GM12864 (cell line): ENCODE results near the gene TLR10.
"Not testable (repeated sequence)": the region's sequence is repeated elsewhere in the genome, so short reads cannot be mapped to it uniquely, and the experiment has no call there.

Experiments
- DNase-seq: peaks from one replicate; pipeline ENCODE4 v3.0.0-alpha.2; 2011; ENCODE audit warnings: low read depth
- H3K4me3 ChIP-seq: 2 replicates; pipeline ENCODE4 v1.5.1; 2011; ENCODE audit warnings: mild to moderate bottlenecking, low read depth, low read length, control low read depth
- TF ChIP-seq, protein P1 (sequence below): IDR thresholded peaks from 2 replicates; pipeline ENCODE4 v1.5.1; 2011; ENCODE audit warnings: low read depth, mild to moderate bottlenecking, moderate library complexity, low read length, control low read depth, inconsistent platforms; ENCODE audit errors: missing control alignments

TLR10 gene

DNA sequence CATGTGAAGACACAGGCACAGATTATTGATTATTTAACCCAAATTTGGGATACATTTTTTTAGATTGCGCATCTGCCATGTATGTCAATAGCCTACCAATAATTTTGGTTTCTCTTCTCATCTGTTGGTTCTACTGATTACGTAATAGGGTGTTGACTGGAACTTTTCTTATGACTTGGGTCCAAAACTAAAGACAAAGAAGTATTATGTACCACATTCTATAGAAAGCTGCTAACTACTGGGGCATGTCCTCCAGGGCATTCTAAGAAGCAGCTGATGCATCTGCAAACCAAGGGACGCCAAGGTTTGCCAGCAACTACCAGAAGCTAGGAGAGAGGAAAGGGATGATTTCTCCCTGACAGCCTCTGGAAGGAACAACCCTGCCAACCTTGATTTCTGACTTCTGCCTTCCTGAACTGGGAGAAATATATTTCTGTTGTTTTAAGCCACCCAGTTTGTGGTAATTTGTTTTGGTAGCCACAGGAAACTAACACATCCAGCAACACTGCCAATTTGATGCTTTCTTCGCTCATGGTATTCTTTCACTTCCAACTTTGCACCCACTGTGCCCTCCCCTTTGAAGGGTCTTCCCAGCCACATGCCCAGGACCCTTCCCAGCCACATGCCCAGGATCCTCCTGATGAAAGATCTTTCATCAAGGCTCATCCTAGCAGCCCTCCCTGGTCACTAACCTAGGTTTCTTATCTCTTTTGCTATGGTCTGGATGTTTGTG lies 37.7 kb upstream of the TLR10 start:
- no peak overlapping the region; the same call in 1 of the 2 replicates for H3K4me3 ChIP-seq
- DNase-seq = no peak

DNA sequence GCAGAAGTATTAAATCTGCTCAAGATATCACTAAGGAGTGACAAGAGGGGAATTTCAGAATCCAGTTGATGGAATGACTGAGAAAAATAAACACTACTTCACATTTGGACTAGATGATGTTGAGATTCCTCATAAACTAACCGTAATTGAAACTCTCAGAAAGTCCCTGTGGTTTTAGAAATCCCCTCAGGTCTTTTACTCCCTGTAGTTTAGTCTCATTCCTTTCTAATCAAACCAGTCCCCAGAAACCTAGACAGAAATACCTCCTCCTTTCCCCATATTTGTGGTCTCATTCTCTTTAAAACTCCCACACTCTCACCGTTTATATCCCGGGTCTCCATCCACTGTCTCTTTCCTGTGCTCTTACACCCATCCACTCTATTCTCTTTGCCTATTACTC lies 36.8 kb upstream of the TLR10 start:
- TF ChIP-seq, protein P1, sequence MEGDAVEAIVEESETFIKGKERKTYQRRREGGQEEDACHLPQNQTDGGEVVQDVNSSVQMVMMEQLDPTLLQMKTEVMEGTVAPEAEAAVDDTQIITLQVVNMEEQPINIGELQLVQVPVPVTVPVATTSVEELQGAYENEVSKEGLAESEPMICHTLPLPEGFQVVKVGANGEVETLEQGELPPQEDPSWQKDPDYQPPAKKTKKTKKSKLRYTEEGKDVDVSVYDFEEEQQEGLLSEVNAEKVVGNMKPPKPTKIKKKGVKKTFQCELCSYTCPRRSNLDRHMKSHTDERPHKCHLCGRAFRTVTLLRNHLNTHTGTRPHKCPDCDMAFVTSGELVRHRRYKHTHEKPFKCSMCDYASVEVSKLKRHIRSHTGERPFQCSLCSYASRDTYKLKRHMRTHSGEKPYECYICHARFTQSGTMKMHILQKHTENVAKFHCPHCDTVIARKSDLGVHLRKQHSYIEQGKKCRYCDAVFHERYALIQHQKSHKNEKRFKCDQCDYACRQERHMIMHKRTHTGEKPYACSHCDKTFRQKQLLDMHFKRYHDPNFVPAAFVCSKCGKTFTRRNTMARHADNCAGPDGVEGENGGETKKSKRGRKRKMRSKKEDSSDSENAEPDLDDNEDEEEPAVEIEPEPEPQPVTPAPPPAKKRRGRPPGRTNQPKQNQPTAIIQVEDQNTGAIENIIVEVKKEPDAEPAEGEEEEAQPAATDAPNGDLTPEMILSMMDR = no peak
- H3K4me3 ChIP-seq = no peak overlapping the region; the same call in 1 of the 2 replicates

More for the DNA sequence above, 37.7 kb upstream of the TLR10 start:
- TF ChIP-seq, protein P1 = no peak

DNA sequence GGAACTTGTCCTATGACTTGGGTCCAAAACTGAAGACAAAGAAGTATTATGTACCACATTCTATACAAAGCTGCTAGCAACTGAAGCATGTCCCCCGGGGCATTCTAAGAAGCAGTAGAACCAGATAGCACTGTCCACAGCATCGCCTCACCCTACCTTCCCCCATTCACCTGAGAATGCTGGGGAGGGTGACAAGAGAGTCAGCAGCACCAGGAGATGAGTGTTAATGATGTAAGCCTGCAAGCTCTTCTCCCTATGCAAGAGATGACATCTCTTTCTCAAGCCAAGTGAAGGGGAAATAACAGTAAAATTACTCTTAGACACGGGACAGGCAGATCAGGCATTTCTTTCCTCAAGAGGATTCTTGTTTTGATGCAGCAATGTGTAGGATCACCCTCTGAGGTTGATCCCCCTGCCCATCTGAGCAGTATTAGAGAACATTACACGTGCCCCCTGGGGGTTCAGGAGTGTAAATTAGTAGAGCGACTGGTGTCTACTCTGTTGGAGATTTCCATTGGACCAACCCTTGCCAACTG lies 35.7 kb upstream of the TLR10 start:
- DNase-seq = no peak

More for the DNA sequence above, 36.8 kb upstream of the TLR10 start:
- DNase-seq = no peak

DNA sequence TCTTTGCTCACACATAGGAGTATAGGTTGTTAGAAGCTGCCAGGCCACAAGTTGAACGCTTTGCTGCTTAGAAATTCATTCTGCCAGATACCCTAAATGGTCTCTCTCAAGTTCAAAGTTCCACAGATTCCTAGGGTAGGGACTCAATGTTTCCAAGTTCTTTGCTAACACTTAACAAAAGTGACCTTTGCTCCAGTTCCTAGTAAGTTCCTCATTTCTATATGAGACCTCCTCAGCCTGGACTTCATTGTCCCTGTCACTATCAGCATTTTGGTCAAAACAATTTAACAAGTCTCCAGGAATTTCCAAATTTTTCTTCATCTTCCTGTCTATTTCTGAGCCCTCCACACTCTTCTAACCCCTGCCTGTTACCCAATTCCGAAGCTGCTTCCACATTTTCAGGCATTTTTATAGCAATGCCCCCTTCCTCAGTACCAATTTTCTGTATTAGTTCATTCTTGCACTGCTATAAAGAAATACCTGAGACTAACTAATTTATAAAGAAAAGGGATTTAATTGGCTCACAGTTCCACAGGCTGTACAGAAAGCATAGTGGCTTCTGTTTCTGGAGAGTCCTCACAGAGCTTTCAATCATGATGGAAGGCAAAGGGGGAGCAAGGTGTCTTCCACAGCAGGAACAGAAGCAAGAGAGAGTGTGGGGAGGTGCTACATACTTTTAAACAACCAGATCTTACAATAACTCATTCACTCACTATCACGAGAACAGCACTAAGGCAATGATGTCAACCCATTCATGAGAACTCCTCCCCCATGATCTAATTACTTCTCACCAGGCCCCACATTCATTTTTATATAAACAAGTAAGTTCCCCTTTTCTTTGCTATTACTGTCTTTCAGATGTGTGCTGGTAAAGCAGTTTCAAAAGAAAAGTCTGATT lies 33.3 kb upstream of the TLR10 start:
- no peak for DNase-seq
- H3K4me3 ChIP-seq = no peak overlapping the region
- TF ChIP-seq, protein P1 = no peak

More for the DNA sequence above, 35.7 kb upstream of the TLR10 start:
- TF ChIP-seq, protein P1 = no peak
- no peak overlapping the region for H3K4me3 ChIP-seq

DNA sequence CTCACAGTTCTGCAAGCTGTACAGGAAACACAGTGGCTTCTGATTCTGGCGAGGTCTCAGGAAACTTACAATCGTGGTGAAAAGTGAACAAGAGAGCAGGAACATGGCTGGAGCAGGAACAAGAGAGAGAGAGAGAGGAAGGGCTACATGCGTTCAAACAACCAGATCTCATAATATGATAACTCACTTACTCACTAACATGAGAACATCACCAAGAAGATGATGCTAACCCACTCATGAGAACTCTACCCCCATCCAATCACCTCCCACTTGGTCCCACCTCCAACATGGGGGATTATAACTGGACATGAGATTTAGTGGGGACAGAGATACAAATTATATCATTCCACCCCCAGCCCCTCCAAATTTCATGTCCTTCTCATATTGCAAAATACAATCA lies 31.6 kb upstream of the TLR10 start:
- no peak overlapping the region for H3K4me3 ChIP-seq
- no peak for DNase-seq
- TF ChIP-seq, protein P1 = no peak

DNA sequence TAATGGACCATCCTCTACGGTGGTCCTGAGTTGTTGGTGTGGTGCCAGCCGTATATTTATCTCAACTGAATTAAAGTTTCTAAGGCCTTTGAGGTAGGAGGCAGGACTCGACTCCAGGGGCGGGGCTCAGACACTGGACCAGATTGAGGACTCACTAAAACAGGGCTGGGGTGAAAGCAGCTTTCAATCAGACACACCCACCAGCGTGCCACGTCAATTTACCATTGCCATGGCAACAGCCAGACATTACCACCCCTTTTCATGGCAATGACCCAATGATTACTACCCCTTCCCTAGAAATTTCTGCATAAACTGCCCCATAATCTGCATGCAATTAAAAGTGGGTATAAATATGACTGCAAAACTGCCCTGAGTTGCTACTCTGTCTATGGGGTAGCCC lies 28.5 kb upstream of the TLR10 start:
- no peak overlapping the region for H3K4me3 ChIP-seq
- DNase-seq = no peak
- TF ChIP-seq, protein P1 = no peak

DNA sequence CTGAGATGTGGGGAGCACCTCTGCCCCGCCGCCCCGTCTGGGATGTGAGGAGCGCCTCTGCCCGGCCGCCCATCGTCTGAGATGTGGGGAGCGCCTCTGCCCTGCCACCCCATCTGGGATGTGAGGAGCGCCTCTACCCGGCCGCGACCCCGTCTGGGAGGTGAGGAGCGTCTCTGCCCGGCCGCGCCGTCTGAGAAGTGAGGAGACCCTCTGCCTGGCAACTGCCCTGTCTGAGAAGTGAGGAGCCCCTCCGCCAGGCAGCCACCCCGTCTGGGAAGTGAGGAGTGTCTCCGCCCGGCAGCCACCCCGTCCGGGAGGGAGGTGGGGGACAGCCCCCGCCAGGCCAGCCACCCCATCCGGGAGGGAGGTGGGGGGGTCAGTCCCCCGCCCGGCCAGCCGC lies 24.7 kb upstream of the TLR10 start:
- not testable (repeated sequence) for H3K4me3 ChIP-seq

DNA sequence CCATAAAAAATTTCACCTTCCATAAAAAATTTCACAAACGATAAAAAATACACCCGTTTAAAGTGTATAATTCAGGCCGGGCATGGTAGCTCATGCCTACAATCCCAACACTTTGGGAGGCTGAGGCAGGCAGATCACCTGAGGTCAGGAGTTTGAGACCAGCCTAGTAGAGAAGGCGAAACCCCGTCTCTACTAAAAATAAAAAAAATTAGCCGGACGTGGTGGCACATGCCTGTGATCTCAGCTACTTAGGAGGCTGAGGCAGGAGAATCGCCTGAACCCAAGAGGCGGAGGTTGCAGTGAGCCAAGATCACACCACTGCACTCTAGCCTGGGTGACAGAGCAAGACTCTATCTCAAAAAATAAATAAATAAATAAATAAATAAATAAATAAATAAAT lies 23.5 kb upstream of the TLR10 start:
- not testable (repeated sequence) for H3K4me3 ChIP-seq, DNase-seq

More for the DNA sequence above, 24.7 kb upstream of the TLR10 start:
- DNase-seq = not testable (repeated sequence)
